Occipital lobe (tissue), 2 donors: ENCODE data around the gene PAQR8. TPM values are rescaled to one million over a fixed set of nuclear protein-coding genes. Genes with fewer than 3 reads are reported as not detected.
"Not testable (repeated sequence)": the region's sequence is repeated elsewhere in the genome, so short reads cannot be mapped to it uniquely, and the experiment has no call there.

ENCODE experiments used
- DNase-seq: peaks from one replicate; lab custom pipeline; 2025; lab: John Stamatoyannopoulos, UW
- total RNA-seq: library from RNA; depleted of rRNA; stranded (reverse); fragments of >200 nt; gene quantifications from one replicate; pipeline ENCODE4 v1.2.3, GENCODE V29; 2014

The PAQR8 gene
- total RNA-seq, 1 donor from 2014 or later: 12.8 TPM

- DNase-seq: peak; percentile 12
Observed at GRCh38 chr6:52376763-52377162, 14.8 kb downstream of the PAQR8 start.

GRCh38 chr6:52377538-52378221 is 15.7 kb downstream of the PAQR8 start:
- DNase-seq: no peak

GRCh38 chr6:52381249-52381648 is 19.3 kb downstream of the PAQR8 start:
- no peak for DNase-seq

GRCh38 chr6:52384145-52384766 is 22.3 kb downstream of the PAQR8 start:
- no peak for DNase-seq

- DNase-seq: no peak
Observed at GRCh38 chr6:52385074-52385473, 23.1 kb downstream of the PAQR8 start.

GRCh38 chr6:52388119-52388518 is 26.2 kb downstream of the PAQR8 start:
- DNase-seq: not testable (repeated sequence)

- DNase-seq: peak; percentile 9
Observed at GRCh38 chr6:52388790-52389189, 26.8 kb downstream of the PAQR8 start.

GRCh38 chr6:52389264-52389625 is 27.3 kb downstream of the PAQR8 start:
- DNase-seq: no peak

GRCh38 chr6:52389626-52390360 is 27.8 kb downstream of the PAQR8 start:
- DNase-seq: no peak

GRCh38 chr6:52390361-52390727 is 28.4 kb downstream of the PAQR8 start:
- DNase-seq: no peak

GRCh38 chr6:52391599-52391998 is 29.6 kb downstream of the PAQR8 start:
- DNase-seq: no peak

- no peak for DNase-seq
Observed at GRCh38 chr6:52392944-52393343, 31.0 kb downstream of the PAQR8 start.

GRCh38 chr6:52393780-52394179 is 31.8 kb downstream of the PAQR8 start:
- no peak for DNase-seq

GRCh38 chr6:52394251-52394666 is 32.3 kb downstream of the PAQR8 start:
- DNase-seq: no peak

GRCh38 chr6:52395969-52396368 is 34.0 kb downstream of the PAQR8 start:
- DNase-seq: no peak

GRCh38 chr6:52399511-52400312 is 37.8 kb downstream of the PAQR8 start:
- DNase-seq: no peak

- DNase-seq: no peak
Observed at GRCh38 chr6:52400313-52401041, 38.5 kb downstream of the PAQR8 start.

GRCh38 chr6:52403086-52403485 is 41.1 kb downstream of the PAQR8 start:
- no peak for DNase-seq

- no peak for DNase-seq
Observed at GRCh38 chr6:52403627-52404026, 41.7 kb downstream of the PAQR8 start.

GRCh38 chr6:52405243-52405642 is 43.3 kb downstream of the PAQR8 start:
- no peak for DNase-seq

- no peak for DNase-seq
Observed at GRCh38 chr6:52407467-52407866, 45.5 kb downstream of the PAQR8 start.
